ENCODE measurements around the gene CPAMD8.

DNA sequence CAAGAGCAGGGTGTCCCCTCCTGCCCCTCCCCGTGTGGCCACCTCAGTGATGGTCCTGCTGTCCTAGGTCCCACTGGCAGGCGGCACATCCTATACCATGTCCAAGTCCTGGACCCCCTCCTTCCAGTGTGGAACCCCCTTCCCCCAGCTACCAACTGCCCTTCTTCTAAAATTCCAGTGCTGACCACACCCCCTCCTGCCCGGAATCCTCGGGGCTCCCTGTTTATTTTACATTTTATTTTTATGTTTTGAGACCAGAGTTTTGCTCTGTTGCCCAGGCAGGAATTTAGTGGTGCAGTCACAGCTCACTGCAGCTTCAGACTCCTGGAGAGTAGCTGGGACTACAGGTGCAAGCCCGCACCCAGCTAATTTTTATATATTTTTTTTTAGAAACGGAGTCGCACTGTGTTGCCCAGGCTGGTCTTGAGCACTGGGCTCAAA is 945 bp upstream of the CPAMD8 start:
- TF ChIP-seq, protein P1, sequence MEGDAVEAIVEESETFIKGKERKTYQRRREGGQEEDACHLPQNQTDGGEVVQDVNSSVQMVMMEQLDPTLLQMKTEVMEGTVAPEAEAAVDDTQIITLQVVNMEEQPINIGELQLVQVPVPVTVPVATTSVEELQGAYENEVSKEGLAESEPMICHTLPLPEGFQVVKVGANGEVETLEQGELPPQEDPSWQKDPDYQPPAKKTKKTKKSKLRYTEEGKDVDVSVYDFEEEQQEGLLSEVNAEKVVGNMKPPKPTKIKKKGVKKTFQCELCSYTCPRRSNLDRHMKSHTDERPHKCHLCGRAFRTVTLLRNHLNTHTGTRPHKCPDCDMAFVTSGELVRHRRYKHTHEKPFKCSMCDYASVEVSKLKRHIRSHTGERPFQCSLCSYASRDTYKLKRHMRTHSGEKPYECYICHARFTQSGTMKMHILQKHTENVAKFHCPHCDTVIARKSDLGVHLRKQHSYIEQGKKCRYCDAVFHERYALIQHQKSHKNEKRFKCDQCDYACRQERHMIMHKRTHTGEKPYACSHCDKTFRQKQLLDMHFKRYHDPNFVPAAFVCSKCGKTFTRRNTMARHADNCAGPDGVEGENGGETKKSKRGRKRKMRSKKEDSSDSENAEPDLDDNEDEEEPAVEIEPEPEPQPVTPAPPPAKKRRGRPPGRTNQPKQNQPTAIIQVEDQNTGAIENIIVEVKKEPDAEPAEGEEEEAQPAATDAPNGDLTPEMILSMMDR (IDR thresholded peaks at IDR 0.05 in 4 of 5, conservative IDR thresholded peaks at IDR 0.05 in 1 of 5), result no peak
- no peak for TF ChIP-seq POLR2A (IDR thresholded peaks at IDR 0.05)
